Measurements from ENCODE around the gene AUTS2. TPM values are rescaled to one million over a fixed set of nuclear protein-coding genes. Genes with fewer than 3 reads are reported as not detected.

Gene AUTS2
- total RNA-seq, 3 donors from 2014 or later = 31.5 to 94.3 (median 81.3) TPM

DNA sequence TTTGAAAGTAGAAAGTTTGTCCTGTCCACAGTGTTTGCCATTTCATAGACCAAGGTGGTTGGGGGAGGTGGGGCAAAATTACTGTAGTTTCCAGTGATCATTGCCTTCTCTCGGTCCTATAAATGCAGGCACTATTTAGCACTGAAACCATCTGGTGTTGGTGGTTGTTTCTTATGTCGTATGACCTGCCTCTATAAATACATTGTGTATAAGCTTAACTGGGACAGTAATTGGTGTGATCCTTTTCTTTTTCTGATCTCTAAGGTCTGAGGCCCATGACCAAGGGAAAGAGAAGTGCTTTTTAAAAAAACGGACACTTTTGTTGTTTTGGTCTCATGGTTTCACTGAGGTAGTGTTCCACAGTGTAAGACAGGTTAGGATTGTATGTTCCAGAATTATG lies 63.1 kb downstream of the AUTS2 start:
- intact Hi-C loops (cut with DNase I; ENCODE audit: low total_unique reads) = no loop called here

DNA sequence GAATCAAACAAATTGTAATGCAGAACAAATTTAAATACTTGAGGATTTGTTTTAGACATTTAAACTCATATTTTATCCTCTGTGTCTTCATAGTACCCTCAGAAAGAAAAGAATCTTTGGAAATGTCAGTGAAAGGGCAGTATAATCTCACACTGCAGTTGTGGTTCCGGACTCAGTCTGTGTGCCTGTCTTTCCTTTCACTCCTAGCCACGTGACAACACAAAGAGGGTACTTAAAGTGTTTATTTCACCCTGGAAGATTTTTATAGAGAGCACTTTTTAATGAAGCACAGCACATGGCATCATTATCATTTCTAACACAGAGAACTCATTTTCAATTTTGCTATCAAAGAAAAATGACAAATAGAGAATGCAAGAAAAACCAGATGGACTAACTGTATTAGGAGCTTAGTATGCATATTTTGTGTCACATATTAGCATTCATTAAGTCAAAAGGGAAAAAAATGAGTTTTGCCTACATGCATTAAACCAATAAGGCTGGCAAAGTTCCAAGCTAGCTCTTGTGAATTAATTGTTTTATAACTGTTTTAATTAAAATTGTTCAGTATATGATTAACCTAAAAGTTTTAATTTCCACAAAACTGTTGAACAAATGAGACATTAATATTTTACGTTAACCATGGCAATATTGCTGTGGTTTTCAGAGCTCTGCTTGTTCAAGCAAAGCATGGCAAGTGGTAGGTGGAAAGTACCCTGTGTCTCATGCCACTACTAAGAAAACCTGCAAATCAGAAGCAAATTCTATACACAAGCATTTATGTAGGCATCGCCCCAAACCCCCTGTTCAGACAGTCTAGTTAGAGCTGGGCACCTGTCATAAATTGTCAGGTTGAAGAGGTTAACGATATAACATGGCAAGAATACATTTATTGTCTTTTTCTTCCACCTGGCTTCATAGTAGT lies 65.9 kb downstream of the AUTS2 start:
- TF ChIP-seq, protein P1, sequence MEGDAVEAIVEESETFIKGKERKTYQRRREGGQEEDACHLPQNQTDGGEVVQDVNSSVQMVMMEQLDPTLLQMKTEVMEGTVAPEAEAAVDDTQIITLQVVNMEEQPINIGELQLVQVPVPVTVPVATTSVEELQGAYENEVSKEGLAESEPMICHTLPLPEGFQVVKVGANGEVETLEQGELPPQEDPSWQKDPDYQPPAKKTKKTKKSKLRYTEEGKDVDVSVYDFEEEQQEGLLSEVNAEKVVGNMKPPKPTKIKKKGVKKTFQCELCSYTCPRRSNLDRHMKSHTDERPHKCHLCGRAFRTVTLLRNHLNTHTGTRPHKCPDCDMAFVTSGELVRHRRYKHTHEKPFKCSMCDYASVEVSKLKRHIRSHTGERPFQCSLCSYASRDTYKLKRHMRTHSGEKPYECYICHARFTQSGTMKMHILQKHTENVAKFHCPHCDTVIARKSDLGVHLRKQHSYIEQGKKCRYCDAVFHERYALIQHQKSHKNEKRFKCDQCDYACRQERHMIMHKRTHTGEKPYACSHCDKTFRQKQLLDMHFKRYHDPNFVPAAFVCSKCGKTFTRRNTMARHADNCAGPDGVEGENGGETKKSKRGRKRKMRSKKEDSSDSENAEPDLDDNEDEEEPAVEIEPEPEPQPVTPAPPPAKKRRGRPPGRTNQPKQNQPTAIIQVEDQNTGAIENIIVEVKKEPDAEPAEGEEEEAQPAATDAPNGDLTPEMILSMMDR (IDR thresholded peaks at IDR 0.05) = no peak
- TF ChIP-seq POLR2AphosphoS5 (IDR thresholded peaks at IDR 0.05) (no peak), POLR2A (IDR thresholded peaks at IDR 0.05) (no peak)
- H3K9me3 ChIP-seq = no peaks in the 10 kb centered on the region
- peaks cover 0 to 11% of the 10 kb centered on the region in 2 donors for H3K4me1 ChIP-seq
- H3K27me3 ChIP-seq = no peaks in the 10 kb centered on the region
- intact Hi-C loops (cut with DNase I; ENCODE audit: low total_unique reads) = no loop called here
- no peak overlapping the region for H3K4me3 ChIP-seq
- DNase-seq (ENCODE audit: low spot score in 2 of 2) = no peak
- H3K36me3 ChIP-seq = no peaks in the 10 kb centered on the region
- H3K27ac ChIP-seq = no peak overlapping the region

More for the DNA sequence above, 63.1 kb downstream of the AUTS2 start:
- Histone ChIP-seq H3K27ac (peak overlapping the region; percentile 53 to 71), H3K4me3 (no peak overlapping the region), H3K36me3 (no peaks in the 10 kb centered on the region), H3K9me3 (no peaks in the 10 kb centered on the region), H3K27me3 (no peaks in the 10 kb centered on the region), H3K4me1 (peaks cover 5 to 11% of the 10 kb centered on the region in 2 donors)
- DNase-seq (ENCODE audit: low spot score in 2 of 2) = no peak
- no peak for TF ChIP-seq POLR2AphosphoS5 (IDR thresholded peaks at IDR 0.05)

DNA sequence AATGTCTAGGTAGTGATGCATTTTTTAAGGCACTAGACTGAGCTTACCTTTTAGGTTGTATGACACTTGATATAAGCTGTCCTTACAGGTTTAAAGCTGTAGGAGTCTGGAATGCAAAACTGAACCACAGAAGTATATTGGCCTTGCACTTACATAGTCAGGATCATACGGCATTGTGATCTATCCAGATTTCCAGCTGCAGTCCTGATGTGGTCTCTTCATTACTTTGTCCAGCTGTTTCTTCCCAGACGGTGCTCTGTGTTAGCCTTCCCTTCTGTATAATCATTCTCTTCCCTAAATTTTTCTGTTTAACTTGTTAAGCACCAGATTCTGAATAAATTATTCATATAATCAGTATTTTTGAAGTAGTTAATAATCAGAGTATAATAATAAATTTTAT lies 67.1 kb downstream of the AUTS2 start:
- H3K27ac ChIP-seq = no peak overlapping the region
- no peak overlapping the region for H3K4me3 ChIP-seq
- no peaks in the 10 kb centered on the region for H3K9me3 ChIP-seq
- no peaks in the 10 kb centered on the region for H3K36me3 ChIP-seq
- intact Hi-C loops (cut with DNase I; ENCODE audit: low total_unique reads) = no loop called here
- H3K27me3 ChIP-seq = no peaks in the 10 kb centered on the region
- no peak for DNase-seq (ENCODE audit: low spot score in 2 of 2)
- TF ChIP-seq POLR2A (IDR thresholded peaks at IDR 0.05) (no peak), POLR2AphosphoS5 (IDR thresholded peaks at IDR 0.05) (no peak)
- H3K4me1 ChIP-seq = peaks cover 0 to 3% of the 10 kb centered on the region in 2 donors

DNA sequence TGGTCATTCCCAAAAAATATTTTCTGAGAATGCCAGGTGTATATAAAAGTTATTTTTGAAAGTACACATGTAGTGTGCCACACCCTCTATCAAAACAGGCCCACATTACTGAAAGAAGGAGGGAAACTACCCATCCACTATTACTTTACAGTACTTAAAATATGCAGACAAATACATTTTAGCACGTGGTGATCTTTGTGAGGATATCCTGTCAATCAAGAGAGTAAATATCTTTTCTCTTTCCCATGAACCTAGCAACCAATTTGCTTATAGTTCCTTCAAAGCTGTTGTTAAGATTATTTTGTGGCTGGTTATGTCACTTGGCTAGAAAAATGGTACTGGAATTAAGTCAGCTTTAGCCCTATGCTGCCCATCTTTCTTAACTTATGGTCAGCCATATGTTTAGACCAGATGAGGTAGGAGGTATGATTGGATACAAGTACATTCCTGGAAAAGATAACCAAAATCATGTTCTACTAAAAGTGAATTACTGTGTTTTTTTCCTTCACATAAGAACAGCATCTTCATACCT lies 70.1 kb downstream of the AUTS2 start:
- H3K4me1 ChIP-seq = peaks cover 0 to 3% of the 10 kb centered on the region in 2 donors
- H3K9me3 ChIP-seq = no peaks in the 10 kb centered on the region
- no peak overlapping the region for H3K4me3 ChIP-seq
- H3K27me3 ChIP-seq = no peaks in the 10 kb centered on the region
- TF ChIP-seq, protein P1 (IDR thresholded peaks at IDR 0.05) = no peak
- H3K27ac ChIP-seq = no peak overlapping the region
- no peaks in the 10 kb centered on the region for H3K36me3 ChIP-seq
- no peak for DNase-seq (ENCODE audit: low spot score in 2 of 2)
- intact Hi-C loops (cut with DNase I; ENCODE audit: low total_unique reads) = no loop called here

DNA sequence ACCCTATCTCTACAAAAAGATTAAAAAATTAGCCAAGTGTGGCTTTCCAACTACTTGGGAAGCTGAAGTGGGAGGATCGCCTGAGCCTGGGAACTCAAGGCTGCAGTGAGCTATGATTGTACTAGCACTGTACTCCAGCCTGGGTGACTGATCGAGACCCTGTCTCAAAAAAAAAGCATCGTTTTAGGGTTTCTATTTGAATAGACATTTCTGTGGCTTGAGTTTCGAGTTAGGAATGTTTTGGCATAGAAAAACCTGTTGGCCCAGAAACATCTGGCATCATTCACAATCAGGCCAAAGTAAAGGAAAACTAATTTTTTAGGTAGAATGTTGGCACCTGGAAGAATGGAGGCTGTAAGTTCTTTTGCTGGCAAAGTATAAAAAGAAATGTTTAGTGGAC lies 72.4 kb downstream of the AUTS2 start:
- no peak for DNase-seq (ENCODE audit: low spot score in 2 of 2)
- TF ChIP-seq, protein P1 (IDR thresholded peaks at IDR 0.05) = no peak
- Histone ChIP-seq H3K36me3 (no peaks in the 10 kb centered on the region), H3K27ac (peak overlapping the region in 1 of 2 donors; percentile 29), H3K4me1 (peaks cover 3 to 8% of the 10 kb centered on the region in 2 donors), H3K9me3 (no peaks in the 10 kb centered on the region), H3K4me3 (no peak overlapping the region), H3K27me3 (no peaks in the 10 kb centered on the region)
- intact Hi-C loops (cut with DNase I; ENCODE audit: low total_unique reads) = no loop called here

DNA sequence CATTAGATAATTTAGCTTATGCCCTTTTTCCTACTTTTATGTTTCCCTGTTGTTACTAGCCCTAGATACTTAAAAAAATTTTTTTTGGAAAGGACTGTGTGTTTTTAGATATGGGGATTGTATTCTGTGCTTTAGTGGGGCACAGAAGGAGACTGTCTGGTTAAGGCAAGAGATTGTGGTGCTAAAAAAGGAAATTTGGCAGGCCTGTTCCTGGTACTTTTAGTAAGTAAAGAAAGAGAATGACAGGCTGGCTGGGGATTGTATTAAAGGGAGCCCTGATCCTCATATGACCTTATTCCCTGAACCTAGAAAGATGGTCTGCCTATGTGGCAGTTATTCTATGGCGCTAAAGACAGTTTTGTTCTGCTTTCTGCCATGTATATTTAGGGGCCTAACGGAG lies 74.8 kb downstream of the AUTS2 start:
- Histone ChIP-seq H3K27me3 (no peaks in the 10 kb centered on the region), H3K36me3 (no peaks in the 10 kb centered on the region), H3K27ac (no peak overlapping the region), H3K4me1 (peaks cover 3 to 8% of the 10 kb centered on the region in 2 donors), H3K4me3 (no peak overlapping the region), H3K9me3 (no peaks in the 10 kb centered on the region)
- intact Hi-C loops (cut with DNase I; ENCODE audit: low total_unique reads) = no loop called here
- TF ChIP-seq POLR2AphosphoS5 (IDR thresholded peaks at IDR 0.05) (no peak), POLR2A (IDR thresholded peaks at IDR 0.05) (no peak)
- TF ChIP-seq, protein P1 (IDR thresholded peaks at IDR 0.05) = no peak
- DNase-seq (ENCODE audit: low spot score in 2 of 2) = no peak

Data from breast epithelium (tissue), 4 donors.